Activated gamma-delta T cell (primary cell): Measurements from ENCODE around the gene GLE1.
"Not testable (repeated sequence)": the region's sequence is repeated elsewhere in the genome, so short reads cannot be mapped to it uniquely, and the experiment has no call there.

Experiments used
- DNase-seq: peaks from one replicate; lab custom pipeline; 2025; lab: John Stamatoyannopoulos, UW

Gene GLE1

DNA sequence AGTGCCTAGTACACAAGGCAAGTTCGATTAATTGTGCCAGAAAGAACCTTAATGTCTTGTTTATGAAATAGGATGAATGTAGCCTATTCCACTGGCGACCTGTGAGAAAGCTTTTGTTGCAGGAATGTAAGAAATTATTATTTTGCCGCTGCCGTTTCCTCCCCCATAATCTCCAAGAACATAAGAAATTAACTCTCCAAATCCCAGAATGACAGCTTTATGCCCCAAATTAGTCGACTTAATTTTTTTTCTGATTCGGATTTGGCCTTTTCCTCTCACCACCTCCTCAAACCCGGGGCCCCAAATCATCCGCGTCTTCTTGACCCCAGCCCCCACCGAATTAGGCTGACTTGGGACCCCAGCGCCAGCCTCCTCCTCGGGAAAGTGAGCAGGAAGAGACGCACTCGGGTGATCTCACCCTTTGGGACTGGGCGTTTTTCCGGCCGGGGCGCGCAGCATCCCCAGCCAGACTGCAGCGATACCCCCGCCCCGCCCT is 47.2 kb downstream of the GLE1 start:
- no peak for DNase-seq

DNA sequence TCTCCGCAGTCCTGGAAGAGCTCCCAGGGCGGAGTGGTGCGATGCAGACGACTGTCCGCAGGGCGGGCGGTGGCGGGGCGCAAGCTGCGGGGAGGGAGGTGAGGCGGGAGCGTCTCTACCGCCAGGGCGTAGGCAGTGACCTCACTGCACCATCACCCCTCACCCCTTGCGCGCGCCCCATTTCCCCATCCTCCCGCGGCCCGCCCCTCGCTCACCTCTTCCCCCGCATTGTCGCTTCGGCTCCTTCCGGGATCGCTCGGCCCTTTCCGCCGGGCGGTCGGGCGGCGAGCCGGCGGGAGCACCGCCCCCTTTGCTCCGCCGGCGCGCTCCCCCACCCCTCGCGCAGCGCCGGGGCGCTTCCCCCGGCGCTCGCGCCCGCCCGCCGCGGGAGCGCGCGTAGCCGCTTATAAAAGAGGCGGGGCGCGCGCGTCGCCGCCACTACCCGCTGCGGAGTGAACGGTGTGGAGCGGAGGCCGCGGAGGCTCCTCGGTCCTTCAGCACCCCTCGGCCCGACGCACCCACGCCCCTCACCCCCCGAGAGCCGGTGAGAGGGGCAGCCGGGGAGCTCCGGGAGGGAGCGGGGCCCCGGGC is 47.7 kb downstream of the GLE1 start, which contains the start of gene SPTAN1:
Gene SPTAN1, plus strand, starts transcription at position 435 of the 591 bp plus-strand sequence. CDS start 14,154 bp downstream, outside the sequence.
- peak; percentile 93 for DNase-seq

GRCh38 chr9:128552744-128553440 is 48.4 kb downstream of the GLE1 start:
- DNase-seq = peak; percentile 59

- DNase-seq = no peak
These were observed 49.2 kb downstream of the GLE1 start for GRCh38 chr9:128553728-128554127.

- no peak for DNase-seq
These were observed 49.8 kb downstream of the GLE1 start for GRCh38 chr9:128554155-128554862.

DNA sequence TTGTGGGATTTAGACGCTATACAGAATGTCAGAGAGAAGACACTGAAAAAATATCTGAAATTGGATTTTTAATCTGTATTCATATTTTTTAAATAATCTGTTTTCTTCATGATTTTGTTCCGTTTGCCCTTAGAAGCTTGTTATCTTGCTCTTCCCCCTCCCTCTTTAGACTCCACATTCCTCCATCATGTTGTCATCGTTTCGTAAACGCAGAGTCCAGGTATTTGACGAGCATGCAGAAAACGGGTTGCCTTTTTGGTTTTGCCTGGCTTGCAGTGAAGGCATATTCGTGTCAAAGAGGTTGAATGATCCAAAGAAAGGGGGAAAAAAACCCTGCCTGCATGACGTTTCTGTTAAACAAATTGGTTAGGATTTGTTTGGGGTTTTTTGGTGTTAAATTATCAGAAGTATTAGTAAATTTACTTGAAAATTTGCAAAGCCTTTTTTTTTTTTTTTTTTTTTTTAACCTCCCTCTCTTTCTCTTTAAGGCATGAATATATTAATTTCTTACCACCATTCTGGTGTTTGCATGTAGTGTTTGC is 50.7 kb downstream of the GLE1 start:
- DNase-seq = no peak

- DNase-seq = no peak
These were observed 51.8 kb downstream of the GLE1 start for GRCh38 chr9:128556276-128556675.

DNA sequence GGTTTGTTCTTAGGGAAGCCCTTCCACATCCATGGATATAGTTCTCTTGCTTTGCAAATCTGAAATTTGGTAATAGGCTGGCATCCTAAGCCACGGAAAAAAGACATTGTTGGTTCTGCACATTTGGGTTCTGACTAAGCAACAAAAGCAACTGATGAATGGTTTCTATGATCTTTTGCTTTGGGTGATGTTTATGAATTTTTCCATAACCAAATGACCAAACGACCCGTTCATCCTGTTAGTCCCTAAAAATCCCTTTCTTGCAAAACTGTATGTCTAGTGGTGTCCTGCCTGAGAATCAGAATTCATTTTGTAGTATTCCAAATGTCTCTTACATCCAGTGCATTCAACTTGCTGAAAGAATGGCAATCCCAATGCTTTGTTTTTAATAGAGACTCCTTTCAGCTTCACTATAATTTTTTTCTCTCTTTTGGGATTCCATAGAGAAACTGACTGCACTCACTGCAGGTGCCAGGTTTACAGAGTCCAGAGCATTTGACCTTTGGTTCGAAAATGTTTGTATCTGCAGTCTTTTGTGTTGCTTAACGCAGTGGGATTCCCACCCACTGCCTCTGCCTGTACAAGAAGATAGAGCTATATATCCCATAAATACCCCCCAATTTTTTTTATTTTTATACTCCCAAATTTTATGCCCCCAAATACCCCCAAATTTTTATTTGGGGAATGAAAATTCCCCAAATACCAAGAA is 52.6 kb downstream of the GLE1 start:
- no peak for DNase-seq

DNA sequence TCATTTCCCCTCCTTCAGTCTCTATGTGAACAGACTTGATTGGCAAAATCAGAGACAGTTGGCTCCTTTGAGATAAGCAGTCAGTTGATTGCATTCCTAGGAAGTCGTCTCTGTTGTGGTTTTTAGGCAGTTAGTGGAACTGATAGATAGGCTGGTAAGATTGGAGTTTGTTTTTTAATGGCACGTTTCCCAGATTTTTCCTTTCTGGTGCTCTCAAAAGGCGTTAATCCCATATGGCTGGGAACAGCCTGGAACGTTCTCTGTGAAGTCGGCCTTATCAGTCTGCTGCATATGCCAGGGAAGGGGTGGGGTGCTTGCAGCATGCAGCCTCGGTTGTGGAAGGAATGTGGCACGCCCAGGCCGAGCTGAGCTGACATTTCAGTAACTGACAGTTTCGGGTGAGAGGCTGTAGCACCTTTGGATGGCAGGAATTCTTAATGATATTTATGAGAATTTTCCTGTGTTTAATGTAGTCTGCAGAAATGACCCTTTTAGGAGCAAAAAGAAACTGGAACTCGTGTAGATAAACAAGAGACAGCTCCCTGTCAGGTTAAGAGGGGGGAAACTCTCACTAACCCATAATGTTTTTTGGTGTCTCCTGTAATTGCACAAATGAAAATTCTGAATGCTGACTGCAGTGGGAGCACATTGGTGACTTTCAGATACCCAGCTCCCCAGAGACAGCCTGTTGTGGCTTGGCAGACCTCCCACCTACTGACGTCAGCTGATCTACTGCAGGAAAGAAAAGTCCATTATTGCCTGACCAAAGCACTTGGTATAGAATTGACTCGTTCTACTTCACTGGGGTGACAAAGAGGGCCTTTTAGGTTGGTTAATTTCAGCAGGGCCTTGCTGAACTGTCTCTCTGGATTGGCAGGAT is 54.2 kb downstream of the GLE1 start:
- no peak for DNase-seq

DNA sequence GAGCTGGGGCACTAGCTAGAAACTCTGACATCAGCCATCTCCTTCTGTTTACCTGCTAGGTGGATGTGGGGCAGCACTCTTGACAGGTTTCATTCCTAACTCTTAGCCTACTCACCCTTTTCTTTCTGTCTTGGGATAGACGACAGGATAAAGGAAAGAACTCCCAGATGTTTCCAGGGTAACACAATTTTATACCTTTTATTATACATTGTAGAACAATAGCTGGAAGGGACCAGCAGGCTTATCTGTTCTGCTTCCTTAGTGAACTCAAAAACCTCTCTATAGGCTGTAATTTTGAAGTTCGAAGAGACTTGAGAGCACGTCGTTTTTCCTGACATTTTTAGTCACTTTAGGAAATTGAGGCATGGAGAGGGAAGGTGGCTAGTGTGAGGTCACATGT is 61.1 kb downstream of the GLE1 start:
- no peak for DNase-seq

DNA sequence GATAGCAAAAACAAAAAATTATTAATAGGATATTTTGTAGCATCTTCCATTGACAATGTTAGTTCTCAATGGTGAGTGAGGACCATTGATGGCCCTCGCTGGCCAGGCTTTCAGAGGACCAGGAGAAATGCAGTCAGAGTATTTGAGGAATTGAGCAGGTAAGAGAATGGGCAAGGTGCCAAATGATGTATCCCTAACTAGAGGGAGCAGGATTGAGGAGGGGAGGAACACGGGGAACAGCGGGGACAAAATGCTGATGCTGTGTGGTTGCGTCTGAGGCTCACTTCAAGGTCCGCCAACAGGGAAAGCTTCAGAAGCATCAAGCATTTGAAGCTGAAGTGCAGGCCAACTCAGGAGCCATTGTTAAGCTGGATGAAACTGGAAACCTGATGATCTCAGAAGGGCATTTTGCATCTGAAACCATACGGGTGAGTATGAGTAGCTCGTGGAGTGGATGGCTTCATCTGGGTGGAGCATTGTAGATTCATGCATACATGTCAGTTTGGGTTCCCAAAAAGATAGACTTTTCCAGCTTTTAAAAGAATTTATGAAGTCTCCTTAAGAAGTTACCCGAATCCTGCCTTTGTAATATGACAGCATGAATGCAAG is 64.1 kb downstream of the GLE1 start:
- no peak for DNase-seq

DNA sequence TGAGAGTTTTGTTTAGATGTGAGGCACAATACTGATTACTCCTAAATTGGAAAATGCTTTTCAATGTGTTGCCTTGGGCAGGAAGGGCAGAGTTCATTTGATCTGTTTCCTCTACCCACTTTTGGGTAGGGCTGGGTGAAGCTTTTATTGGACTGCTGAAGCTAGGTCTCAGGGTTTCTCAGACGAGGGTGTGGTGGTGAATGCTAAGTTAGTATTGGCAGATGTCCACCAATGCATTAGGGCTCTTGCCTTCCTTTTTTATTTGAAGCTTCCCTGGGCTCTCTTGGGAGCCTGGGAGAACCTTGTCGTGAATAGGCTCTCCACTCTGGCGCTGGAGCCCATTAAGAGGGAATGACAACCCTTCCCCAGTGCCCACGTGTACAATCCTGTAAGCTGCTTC is 71.0 kb downstream of the GLE1 start:
- DNase-seq = no peak

DNA sequence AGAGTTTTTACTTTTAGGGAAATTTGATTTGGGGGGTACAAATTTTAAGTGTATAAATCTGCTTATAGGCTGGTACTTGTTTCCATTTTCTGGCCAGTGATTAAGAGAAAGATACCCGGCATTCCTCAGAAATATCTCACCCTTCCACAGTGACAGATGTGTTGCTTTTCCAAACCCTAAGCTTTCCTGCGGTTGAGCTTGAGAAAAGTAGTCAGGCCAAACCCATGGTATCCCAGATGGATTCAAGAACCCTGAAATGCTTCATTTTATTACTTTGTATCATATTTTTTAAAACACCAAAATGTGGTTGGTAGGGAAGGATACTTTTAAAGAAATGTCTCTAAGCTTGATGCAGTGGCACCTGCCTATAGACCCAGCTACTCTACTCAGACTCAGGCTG is 71.4 kb downstream of the GLE1 start:
- no peak for DNase-seq

DNA sequence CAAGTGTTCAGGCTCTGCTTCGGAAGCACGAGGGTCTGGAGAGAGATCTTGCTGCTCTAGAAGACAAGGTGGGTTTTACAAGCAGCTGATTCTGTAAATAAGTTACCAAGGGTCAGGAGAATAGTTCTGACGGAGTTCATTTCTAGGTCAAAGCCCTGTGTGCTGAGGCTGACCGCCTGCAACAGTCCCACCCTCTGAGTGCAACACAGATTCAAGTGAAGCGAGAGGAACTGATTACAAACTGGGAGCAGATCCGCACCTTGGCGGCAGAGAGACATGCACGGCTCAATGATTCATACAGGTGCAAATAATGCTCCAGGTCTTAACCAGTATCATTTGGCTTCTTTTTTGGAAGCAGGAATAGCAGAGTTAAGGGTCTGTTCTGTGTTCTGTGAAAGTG is 72.7 kb downstream of the GLE1 start:
- DNase-seq = no peak

GRCh38 chr9:128579194-128579593 is 74.7 kb downstream of the GLE1 start:
- no peak for DNase-seq

- DNase-seq = no peak
These were observed 76.2 kb downstream of the GLE1 start for GRCh38 chr9:128580731-128581130.

- DNase-seq = not testable (repeated sequence)
These were observed 80.6 kb downstream of the GLE1 start for GRCh38 chr9:128585155-128585554.

GRCh38 chr9:128586934-128587333 is 82.4 kb downstream of the GLE1 start:
- DNase-seq = not testable (repeated sequence)

- no peak for DNase-seq
These were observed 82.9 kb downstream of the GLE1 start for GRCh38 chr9:128587453-128587852.

DNA sequence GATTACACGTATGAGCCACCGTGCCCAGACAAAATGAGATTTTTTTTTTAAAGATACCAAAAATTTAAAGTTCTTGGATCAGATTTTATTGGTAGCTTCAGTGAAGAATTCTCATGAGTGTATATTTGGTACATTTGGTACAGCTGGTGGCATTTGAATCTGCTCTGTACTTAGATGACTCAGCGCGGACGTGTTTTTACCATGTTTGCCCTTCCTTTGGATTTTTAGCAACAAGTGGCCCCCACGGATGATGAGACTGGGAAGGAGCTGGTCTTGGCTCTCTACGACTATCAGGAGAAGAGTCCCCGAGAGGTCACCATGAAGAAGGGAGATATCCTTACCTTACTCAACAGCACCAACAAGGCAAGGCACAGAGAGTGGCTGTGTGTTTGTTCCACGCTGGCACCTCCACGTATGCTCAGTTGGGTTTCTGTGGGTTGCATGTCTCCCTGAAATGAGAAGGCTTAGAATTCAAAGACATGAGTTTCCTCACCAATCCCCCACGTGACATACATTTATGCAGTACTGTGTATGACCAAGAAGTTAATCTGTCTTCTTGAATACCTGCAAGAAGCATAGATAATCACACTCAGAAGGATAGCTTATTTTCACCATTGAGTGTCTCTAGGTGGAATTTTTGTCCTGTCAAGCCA is 84.2 kb downstream of the GLE1 start:
- no peak for DNase-seq
